Epithelial cell of umbilical artery (primary cell): Measurements from ENCODE around the gene ZMYND10. TPM values are rescaled to one million over a fixed set of nuclear protein-coding genes. Genes with fewer than 3 reads are reported as not detected.

Experiments
- total RNA-seq: library from RNA; depleted of rRNA; stranded (reverse); fragments of >200 nt; gene quantifications from 2 replicates; pipeline ENCODE4 v1.2.3, GENCODE V29; 2014

The ZMYND10 gene
- 0.15 and 0.32 TPM in 2 replicates for total RNA-seq

GRCh38 chr3:50345586-50346234, at the start of gene ZMYND10:
ZMYND10 (minus strand) TSS chr3:50345732; CDS start chr3:50345579, 153 bp downstream.

GRCh38 chr3:50358911-50359759, 13.6 kb upstream of the ZMYND10 start, which contains the start of gene TMEM115:
TMEM115 (minus strand) TSS chr3:50359521; CDS start chr3:50359063, 458 bp downstream.

GRCh38 chr3:50350527-50351322, 5.2 kb upstream of the ZMYND10 start, which contains the start of the genes CYB561D2 and NPRL2:
CYB561D2 (plus strand) TSS chr3:50350862; CDS start chr3:50351434, 572 bp downstream.
NPRL2 (minus strand) TSS chr3:50350775; CDS start chr3:50350652, 123 bp downstream.

GRCh38 chr3:50340448-50341329, 4.8 kb downstream of the ZMYND10 start, which contains the start of gene RASSF1:
RASSF1 (minus strand) TSS chr3:50340836; CDS start chr3:50340805, 31 bp downstream.

GRCh38 chr3:50327943-50328691, 17.4 kb downstream of the ZMYND10 start, which contains the start of gene TUSC2:
TUSC2 (minus strand) TSS chr3:50328223; CDS start chr3:50328099, 124 bp downstream.

GRCh38 chr3:50322386-50323091, 23.0 kb downstream of the ZMYND10 start, which contains the start of gene HYAL2:
HYAL2 (minus strand) TSS chr3:50322745; CDS start chr3:50320489, 2,256 bp downstream.

GRCh38 chr3:50303013-50303815, 42.3 kb downstream of the ZMYND10 start, which contains the start of gene HYAL1:
HYAL1 (minus strand) TSS chr3:50303574; CDS start chr3:50302956, 618 bp downstream.

GRCh38 chr3:50298836-50299637, 46.5 kb downstream of the ZMYND10 start, which contains the start of the genes HYAL3 and NAA80:
HYAL3 (minus strand) TSS chr3:50299405; CDS start chr3:50295602, 3,803 bp downstream.
NAA80 (minus strand) TSS chr3:50299405; CDS start chr3:50297463, 1,942 bp downstream.

GRCh38 chr3:50292159-50293078, 53.1 kb downstream of the ZMYND10 start, which contains the start of gene IFRD2:
IFRD2 (minus strand) TSS chr3:50292429; CDS start chr3:50292274, 155 bp downstream.

Other genes starting within 250 kb of the ZMYND10 start
- gene SEMA3F, start 190.4 kb downstream of the ZMYND10 start, total RNA-seq: 42.6 and 106 TPM in 2 replicates
- gene GNAT1, start 154.1 kb downstream of the ZMYND10 start, total RNA-seq: not detected in 2 replicates
- under 0.01 TPM in 1 of 2 replicates, not detected in the other for gene SLC38A3, start 140.5 kb downstream of the ZMYND10 start, total RNA-seq
- gene GNAI2, start 109.5 kb downstream of the ZMYND10 start, total RNA-seq: 319 and 452 TPM in 2 replicates
- gene SEMA3B, start 76.6 kb downstream of the ZMYND10 start, total RNA-seq: 0.65 and 1.4 TPM in 2 replicates
- gene LSMEM2, start 66.6 kb downstream of the ZMYND10 start, total RNA-seq: not detected in 2 replicates
- 107 and 139 TPM in 2 replicates for gene IFRD2, start 53.3 kb downstream of the ZMYND10 start, total RNA-seq
- gene HYAL3, start 46.3 kb downstream of the ZMYND10 start, total RNA-seq: 5.2 and 6.2 TPM in 2 replicates
- gene NAA80, start 46.3 kb downstream of the ZMYND10 start, total RNA-seq: 1.7 and 2.6 TPM in 2 replicates
- gene HYAL1, start 42.2 kb downstream of the ZMYND10 start, total RNA-seq: 0.65 and 1.4 TPM in 2 replicates
- 382 and 404 TPM in 2 replicates for gene HYAL2, start 23.0 kb downstream of the ZMYND10 start, total RNA-seq
- 23.1 and 36.0 TPM in 2 replicates for gene TUSC2, start 17.5 kb downstream of the ZMYND10 start, total RNA-seq
- gene RASSF1, start 4.9 kb downstream of the ZMYND10 start, total RNA-seq: 16.7 and 16.9 TPM in 2 replicates
- 18.7 and 20.8 TPM in 2 replicates for gene NPRL2, start 5.0 kb upstream of the ZMYND10 start, total RNA-seq
- gene CYB561D2, start 5.1 kb upstream of the ZMYND10 start, total RNA-seq: 26.6 and 29.2 TPM in 2 replicates
- gene TMEM115, start 13.8 kb upstream of the ZMYND10 start, total RNA-seq: 33.6 and 41.6 TPM in 2 replicates
- not detected in 2 replicates for gene CACNA2D2, start 157.9 kb upstream of the ZMYND10 start, total RNA-seq
- gene C3orf18, start 222.0 kb upstream of the ZMYND10 start, total RNA-seq: 2.9 and 4.7 TPM in 2 replicates
- gene HEMK1, start 223.8 kb upstream of the ZMYND10 start, total RNA-seq: 9.7 and 15.2 TPM in 2 replicates